K562 (cell line): ENCODE data around the gene CTNNA3. TPM values are rescaled to one million over a fixed set of nuclear protein-coding genes. Genes with fewer than 3 reads are reported as not detected.

Source experiments
- BCOR ChIP-seq: fragments of 450-650 bp; IDR thresholded peaks from 2 replicates; pipeline ENCODE4 v1.6.1; 2016
- ESRRA ChIP-seq: fragments of 450-650 bp; IDR thresholded peaks from 2 replicates; pipeline ENCODE4 v1.6.1; 2014; ENCODE audit warnings: low read depth, mild to moderate bottlenecking, moderate library complexity, borderline replicate concordance
- KDM5B ChIP-seq: fragments of 200-600 bp; sonication (generic); IDR thresholded peaks from 2 replicates; pipeline ENCODE4 v1.6.1; 2012; ENCODE audit warnings: low read depth, mild to moderate bottlenecking, moderate library complexity, low read length, control low read depth, inconsistent platforms; ENCODE audit not compliant: insufficient replicate concordance
- NFIC ChIP-seq: fragments of 450-650 bp; IDR thresholded peaks from 2 replicates; pipeline ENCODE4 v1.6.1; 2017; ENCODE audit warnings: mild to moderate bottlenecking, inconsistent platforms
- PCBP1 ChIP-seq: fragments of 200-400 bp; formaldehyde crosslinking; IDR thresholded peaks from 2 replicates; pipeline ENCODE4 v1.6.1; 2018; ENCODE audit warnings: mild to moderate bottlenecking, low read depth, low read length; ENCODE audit not compliant: poor library complexity, severe bottlenecking
- RAD21 ChIP-seq, 2 experiments: fragments of 250-450 bp in 1 of 2; fragments of 450-650 bp in 1 of 2; sonication (Bioruptor Pico) in 1 of 2; formaldehyde crosslinking in 1 of 2; IDR thresholded peaks in 1 of 2; conservative IDR thresholded peaks in 1 of 2; 2 replicates each; pipeline versions ENCODE4 v1.4.0 to v1.8.0; 2020 to 2022; ENCODE audit warnings: mild to moderate bottlenecking in 2 of 2, moderate library complexity in 1 of 2
- RB1 ChIP-seq: fragments of 450-650 bp; IDR thresholded peaks from 2 replicates; pipeline ENCODE4 v1.6.1; 2017; ENCODE audit warnings: low read depth, mild to moderate bottlenecking
- SAFB ChIP-seq: fragments of 200-400 bp; formaldehyde crosslinking; IDR thresholded peaks from 2 replicates; pipeline ENCODE4 v1.6.1; 2017; ENCODE audit warnings: low read depth, low read length, borderline replicate concordance
- SMC3 ChIP-seq: conservative IDR thresholded peaks from 2 replicates; pipeline ENCODE4 v1.6.1; 2011; ENCODE audit warnings: low read depth, low read length, improper control_type of control experiment; ENCODE audit not compliant: insufficient read depth
- ZNF175 ChIP-seq: fragments of 200-800 bp; sonication (Bioruptor generic); IDR thresholded peaks from 2 replicates; pipeline ENCODE4 v1.6.1; 2016; ENCODE audit warnings: low read depth, mild to moderate bottlenecking, missing genetic modification characterization, missing compliant biosample characterization
- polyA plus RNA-seq, 8 experiments: library from polyadenylated mRNA; depleted of rRNA in 4 of 8; stranded (reverse) in 5 of 8; unstranded in 3 of 8; fragments of >200 nt; fragmentation: Nextera tagmentation in 2 of 8; fragmentation: Illumina TruSeq in 1 of 8; extraction: Ambion mirVana in 2 of 8; extraction: Trizol in 1 of 8; gene quantifications; 2 replicates each; pipeline versions ENCODE4 v1.2.1 to v1.2.3, GENCODE V29; 2011 to 2014; ENCODE audit warnings: inconsistent platforms in 1 of 8, missing spikeins in 1 of 8
- total RNA-seq, 7 experiments: library from RNA; depleted of rRNA in 6 of 7; stranded (reverse); fragments of >200 nt in 6 of 7; fragmentation: Illumina TruSeq in 2 of 7; extraction: Trizol in 2 of 7; gene quantifications; 2 replicates each; pipeline versions ENCODE4 v1.2.1 to v1.2.3, GENCODE V29; 2011 to 2021; ENCODE audit warnings: low replicate concordance in 1 of 7
- TF ChIP-seq, protein P1 (sequence below), 2 experiments: IDR thresholded peaks in 1 of 2; conservative IDR thresholded peaks in 1 of 2; 2 replicates each; pipeline ENCODE4 v1.6.1; 2016; ENCODE audit warnings: low read depth in 2 of 2, mild to moderate bottlenecking in 1 of 2, missing compliant biosample characterization in 1 of 2, missing genetic modification characterization in 1 of 2, moderate library complexity in 1 of 2

CTNNA3 gene
- total and polyA plus RNA-seq, 9 of the 15 experiments (the other 6 are each of a cell fraction or from before 2014, with no cell fraction given), result 0.04 TPM; not detected in 8

DNA sequence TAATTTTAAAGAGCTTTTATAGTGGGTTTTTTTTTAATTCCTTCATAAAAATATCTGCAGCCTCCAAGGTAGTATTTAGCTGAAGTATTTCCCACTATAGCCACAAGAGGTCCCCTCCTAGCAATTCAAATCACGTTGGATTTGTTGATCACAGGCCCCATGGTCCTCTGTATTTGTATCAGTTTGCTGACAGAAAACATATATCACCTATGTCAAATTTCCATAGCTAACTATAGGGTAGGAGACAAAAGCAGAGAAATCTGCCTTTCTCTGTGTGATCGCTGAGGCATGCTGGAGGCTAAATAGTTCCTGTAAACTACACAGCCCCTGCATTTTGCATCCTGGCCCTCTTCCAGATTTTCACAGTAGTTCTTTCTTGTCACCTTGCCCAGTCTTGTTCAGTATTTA, 1.7 kb upstream of the CTNNA3 start (continued):
- no peak for TF ChIP-seq PCBP1
- no peak for TF ChIP-seq BCOR
- peak; percentile 60 for TF ChIP-seq NFIC
- peak; percentile 68 to 69 for TF ChIP-seq RAD21 (CRISPR knock-in tag; conservative IDR thresholded peaks at IDR 0.05 in 1 of 2, IDR thresholded peaks at IDR 0.05 in 1 of 2)
- no peak for TF ChIP-seq RB1
- no peak for TF ChIP-seq ZNF175 (CRISPR knock-in tag)
- no peak for TF ChIP-seq ESRRA
- TF ChIP-seq, protein P1, sequence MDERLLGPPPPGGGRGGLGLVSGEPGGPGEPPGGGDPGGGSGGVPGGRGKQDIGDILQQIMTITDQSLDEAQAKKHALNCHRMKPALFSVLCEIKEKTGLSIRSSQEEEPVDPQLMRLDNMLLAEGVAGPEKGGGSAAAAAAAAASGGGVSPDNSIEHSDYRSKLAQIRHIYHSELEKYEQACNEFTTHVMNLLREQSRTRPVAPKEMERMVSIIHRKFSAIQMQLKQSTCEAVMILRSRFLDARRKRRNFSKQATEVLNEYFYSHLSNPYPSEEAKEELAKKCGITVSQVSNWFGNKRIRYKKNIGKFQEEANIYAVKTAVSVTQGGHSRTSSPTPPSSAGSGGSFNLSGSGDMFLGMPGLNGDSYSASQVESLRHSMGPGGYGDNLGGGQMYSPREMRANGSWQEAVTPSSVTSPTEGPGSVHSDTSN (CRISPR knock-in tag; IDR thresholded peaks at IDR 0.05; ENCODE audit: low read depth), result no peak
- TF ChIP-seq, protein P1 (tag; conservative IDR thresholded peaks at IDR 0.05; ENCODE audit: low read depth), result peak; percentile 49; the same call in 1 of the 2 replicates
- TF ChIP-seq KDM5B, result no peak
- no peak for TF ChIP-seq SAFB
- TF ChIP-seq SMC3, result peak; percentile 52
